ENCODE results near the gene BIN2.

- TF ChIP-seq CTCF (IDR thresholded peaks at IDR 0.05; ENCODE audit: low read length) (no peak), EZH2 (optimal IDR thresholded peaks at IDR 0.05; ENCODE audit: low read depth, low read length) (no peak), EZH2phosphoT487 (IDR thresholded peaks at IDR 0.05; ENCODE audit: low read length) (no peak)
Observed at GRCh38 chr12:51359851-51360250, 35.9 kb upstream of the BIN2 start.

Data from MM.1S (cell line).